OCI-LY7 (cell line): ENCODE data around the gene HOXB1. TPM values are rescaled to one million over a fixed set of nuclear protein-coding genes. Genes with fewer than 3 reads are reported as not detected.

Experiments used
- BruUV-seq: library from RNA; stranded (reverse); fragments of 400-500 nt; replicated peaks from 2 replicates; lab custom pipeline; 2021; lab: Mats Ljungman, UMichigan
- CTCF ChIA-PET: fragments of 300-600 bp; sonication (Branson Sonifier 250); formaldehyde crosslinking; loops from one replicate; lab custom pipeline; 2022; ENCODE audit warnings: antibody characterized with exemption; ENCODE audit not compliant: unreplicated experiment; lab: Charles Lee
- POLR2A ChIA-PET: fragments of 300-600 bp; sonication (Branson Sonifier 250); formaldehyde crosslinking; loops from one replicate; lab custom pipeline; 2022; ENCODE audit warnings: antibody characterized with exemption; lab: Charles Lee
- DNase-seq: peaks from one replicate; pipeline ENCODE4 v3.0.0-alpha.2; 2015; ENCODE audit warnings: low spot score
- H2AFZ ChIP-seq: fragments of 200-600 bp; sonication (generic), shearing (Covaris generic); 2 replicates; pipeline ENCODE4 v1.6.1; 2014; ENCODE audit warnings: mild to moderate bottlenecking, antibody characterized with exemption, low read length, moderate library complexity
- H3K27ac ChIP-seq: fragments of 200-600 bp; sonication (generic); 2 replicates; pipeline ENCODE4 v1.5.1; 2014; ENCODE audit warnings: mixed run types, low read depth, mild to moderate bottlenecking, moderate library complexity, low read length, inconsistent platforms; ENCODE audit not compliant: poor library complexity, severe bottlenecking
- H3K36me3 ChIP-seq: fragments of 200-600 bp; sonication (generic); 2 replicates; pipeline ENCODE4 v1.6.1; 2014; ENCODE audit warnings: mild to moderate bottlenecking, antibody characterized with exemption, low read length, moderate library complexity, mixed read lengths; ENCODE audit not compliant: insufficient read depth
- H3K4me1 ChIP-seq: fragments of 200-600 bp; sonication (generic); 2 replicates; pipeline ENCODE4 v1.5.1; 2014; ENCODE audit warnings: mild to moderate bottlenecking, low read length; ENCODE audit not compliant: insufficient read depth, poor library complexity, severe bottlenecking
- H3K4me2 ChIP-seq: fragments of 200-600 bp; sonication (generic); 2 replicates; pipeline ENCODE4 v1.6.1; 2014; ENCODE audit warnings: mild to moderate bottlenecking, low read length
- H3K4me3 ChIP-seq: fragments of 200-600 bp; sonication (generic); 2 replicates; pipeline ENCODE4 v1.5.1; 2014; ENCODE audit warnings: mild to moderate bottlenecking, low read depth, low read length; ENCODE audit not compliant: poor library complexity, severe bottlenecking
- H3K79me2 ChIP-seq: fragments of 200-600 bp; sonication (generic); 2 replicates; pipeline ENCODE4 v1.6.1; 2016; ENCODE audit warnings: low read depth, mild to moderate bottlenecking, low read length, moderate library complexity, mixed read lengths; ENCODE audit not compliant: insufficient read depth
- H3K9me2 ChIP-seq: fragments of 200-600 bp; sonication (generic); 2 replicates; pipeline ENCODE4 v1.6.1; 2016; ENCODE audit warnings: mild to moderate bottlenecking, low read length, mixed read lengths; ENCODE audit not compliant: insufficient read depth
- H3K9me3 ChIP-seq: fragments of 200-600 bp; sonication (generic); 2 replicates; pipeline ENCODE4 v1.6.1; 2014; ENCODE audit warnings: mild to moderate bottlenecking, mixed run types, low read length, mixed read lengths
- H4K20me1 ChIP-seq: fragments of 200-600 bp; sonication (generic); 2 replicates; pipeline ENCODE4 v1.6.1; 2014; ENCODE audit warnings: mild to moderate bottlenecking, antibody characterized with exemption, low read length, moderate library complexity, mixed read lengths; ENCODE audit not compliant: insufficient read depth
- EZH2phosphoT487 ChIP-seq: fragments of 200-600 bp; sonication (generic); IDR thresholded peaks from 2 replicates; pipeline ENCODE4 v1.6.1; 2018; ENCODE audit warnings: low read depth, borderline replicate concordance, mild to moderate bottlenecking, mixed run types, antibody characterized with exemption, low read length, moderate library complexity, mixed read lengths
- intact Hi-C: fragments of 100-400 bp; cut with micrococcal nuclease; formaldehyde crosslinking; loops from one replicate; pipeline ENCODE4 v1.10.0; 2022; ENCODE audit not compliant: unreplicated experiment
- total RNA-seq, 2 experiments: library from RNA; depleted of rRNA in 1 of 2; stranded (reverse); fragments of >200 nt in 1 of 2; shearing (Covaris generic) in 1 of 2; gene quantifications; 2 replicates each; pipeline ENCODE4 v1.2.3, GENCODE V29; 2014 to 2022
- TF ChIP-seq, protein P1 (sequence below): fragments of 200-600 bp; sonication (generic); conservative IDR thresholded peaks from 2 replicates; pipeline ENCODE4 v1.5.1; 2014; ENCODE audit warnings: mild to moderate bottlenecking, antibody characterized with exemption, low read length, moderate library complexity, mixed read lengths

The HOXB1 gene
- total RNA-seq, 2 experiments from 2014 or later, result not detected

DNA sequence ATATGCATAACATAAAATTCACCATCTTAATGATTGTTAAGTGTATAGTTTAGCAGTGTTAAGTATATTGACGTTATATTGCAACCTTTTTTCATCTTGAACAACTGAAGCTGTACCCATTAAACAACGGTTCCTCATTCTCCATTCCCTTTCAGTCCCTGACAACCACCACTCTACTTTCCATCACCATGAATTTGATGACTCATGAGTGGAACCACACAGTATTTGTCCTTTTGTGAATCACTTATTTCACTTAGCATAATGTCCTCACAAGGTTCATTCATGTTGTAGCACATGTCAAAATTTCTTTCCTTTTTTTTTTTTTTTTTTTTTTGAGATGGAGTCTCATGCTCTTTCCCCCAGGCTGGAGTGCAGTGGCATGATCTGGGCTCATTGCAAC, 46.0 kb downstream of the HOXB1 start:
- no peak for TF ChIP-seq EZH2phosphoT487
- TF ChIP-seq, protein P1, sequence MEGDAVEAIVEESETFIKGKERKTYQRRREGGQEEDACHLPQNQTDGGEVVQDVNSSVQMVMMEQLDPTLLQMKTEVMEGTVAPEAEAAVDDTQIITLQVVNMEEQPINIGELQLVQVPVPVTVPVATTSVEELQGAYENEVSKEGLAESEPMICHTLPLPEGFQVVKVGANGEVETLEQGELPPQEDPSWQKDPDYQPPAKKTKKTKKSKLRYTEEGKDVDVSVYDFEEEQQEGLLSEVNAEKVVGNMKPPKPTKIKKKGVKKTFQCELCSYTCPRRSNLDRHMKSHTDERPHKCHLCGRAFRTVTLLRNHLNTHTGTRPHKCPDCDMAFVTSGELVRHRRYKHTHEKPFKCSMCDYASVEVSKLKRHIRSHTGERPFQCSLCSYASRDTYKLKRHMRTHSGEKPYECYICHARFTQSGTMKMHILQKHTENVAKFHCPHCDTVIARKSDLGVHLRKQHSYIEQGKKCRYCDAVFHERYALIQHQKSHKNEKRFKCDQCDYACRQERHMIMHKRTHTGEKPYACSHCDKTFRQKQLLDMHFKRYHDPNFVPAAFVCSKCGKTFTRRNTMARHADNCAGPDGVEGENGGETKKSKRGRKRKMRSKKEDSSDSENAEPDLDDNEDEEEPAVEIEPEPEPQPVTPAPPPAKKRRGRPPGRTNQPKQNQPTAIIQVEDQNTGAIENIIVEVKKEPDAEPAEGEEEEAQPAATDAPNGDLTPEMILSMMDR, result no peak
- H3K4me2 ChIP-seq, result peak overlapping the region; percentile 70

DNA sequence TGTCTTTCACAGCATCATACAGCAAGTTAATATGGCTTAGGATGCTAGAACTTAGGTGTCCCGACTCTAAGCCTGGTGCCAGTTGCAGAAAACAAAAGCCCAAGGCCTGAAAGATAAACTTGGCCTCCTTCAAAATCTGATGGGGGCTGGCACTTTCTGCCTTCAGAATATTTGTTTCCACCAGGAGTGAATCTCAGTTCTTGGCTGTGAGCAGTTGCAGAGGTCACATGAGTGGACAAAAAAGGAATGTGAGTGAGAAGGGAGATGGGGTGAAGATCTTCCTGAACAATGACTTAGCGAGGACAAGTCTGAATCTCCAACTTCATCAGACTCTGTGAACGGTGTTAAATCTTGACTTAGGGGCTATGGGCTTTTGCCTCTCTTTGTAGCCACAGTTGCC, 46.6 kb downstream of the HOXB1 start:
- Histone ChIP-seq H3K36me3 (no peaks in the 10 kb centered on the region), H4K20me1 (no peaks in the 10 kb centered on the region), H2AFZ (peak overlapping the region; percentile 45; the same call in 1 of the 2 replicates), H3K79me2 (no peaks in the 10 kb centered on the region), H3K27ac (peak overlapping the region; percentile 57), H3K9me3 (peaks cover 5% of the 10 kb centered on the region; the same call in 1 of the 2 replicates), H3K4me1 (peaks cover 34% of the 10 kb centered on the region), H3K4me3 (peak overlapping the region; percentile 36), H3K9me2 (no peaks in the 10 kb centered on the region), H3K4me2 (peak overlapping the region; percentile 70)
- no TSS peak for BruUV-seq
- DNase-seq, result no peak
- ChIA-PET CTCF (no interaction called here), POLR2A (no interaction called here)
- intact Hi-C loops, result no loop called here
- no peak for TF ChIP-seq EZH2phosphoT487
- TF ChIP-seq, protein P1, result no peak

More for the DNA sequence above, 46.0 kb downstream of the HOXB1 start:
- intact Hi-C loops, result no loop called here
- Histone ChIP-seq H3K4me3 (no peak overlapping the region), H3K27ac (no peak overlapping the region), H2AFZ (no peak overlapping the region; the same call in 1 of the 2 replicates), H3K9me2 (no peaks in the 10 kb centered on the region), H3K4me1 (peaks cover 34% of the 10 kb centered on the region), H3K36me3 (no peaks in the 10 kb centered on the region), H3K9me3 (peaks cover 5% of the 10 kb centered on the region; the same call in 1 of the 2 replicates), H3K79me2 (no peaks in the 10 kb centered on the region), H4K20me1 (no peaks in the 10 kb centered on the region)
- BruUV-seq, result no TSS peak
- DNase-seq, result no peak
- ChIA-PET CTCF (no interaction called here), POLR2A (no interaction called here)

DNA sequence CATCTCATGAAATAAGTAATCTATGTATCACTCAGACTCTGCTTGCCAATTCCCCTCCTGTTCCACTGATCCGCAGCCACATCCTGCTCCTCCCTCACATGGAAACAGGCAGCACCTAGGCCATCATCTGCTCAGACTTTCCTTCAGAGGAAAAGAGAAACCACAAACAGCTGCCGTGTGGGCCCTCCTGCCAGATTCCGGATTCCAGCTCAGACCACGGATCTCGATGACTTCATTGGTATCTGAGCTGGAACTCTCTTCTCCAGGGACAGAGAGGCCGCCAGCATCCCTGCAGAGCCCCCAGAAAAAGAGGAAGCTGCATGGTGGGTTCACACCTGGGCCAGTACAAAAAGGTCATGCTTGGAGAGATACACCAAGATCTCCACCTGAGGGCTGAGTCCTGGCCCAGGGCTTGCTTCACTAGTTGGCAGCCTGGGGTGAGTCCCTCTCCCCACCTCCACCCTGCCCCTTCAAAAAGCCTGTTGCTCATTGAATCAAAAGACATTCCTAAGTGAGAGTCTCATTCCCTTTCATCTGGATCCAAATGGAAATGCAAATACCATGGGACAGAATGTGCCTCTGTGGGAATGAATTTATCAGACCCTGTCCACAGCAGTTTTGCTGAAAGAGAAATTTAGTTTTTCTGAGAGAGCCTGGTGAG, 47.2 kb downstream of the HOXB1 start:
- peak overlapping the region; percentile 45; the same call in 1 of the 2 replicates for H2AFZ ChIP-seq
- H3K9me3 ChIP-seq, result peaks cover 5% of the 10 kb centered on the region; the same call in 1 of the 2 replicates
- H3K4me3 ChIP-seq, result peak overlapping the region; percentile 36
- peaks cover 33% of the 10 kb centered on the region for H3K4me1 ChIP-seq
- no TSS peak for BruUV-seq
- no peaks in the 10 kb centered on the region for H3K9me2 ChIP-seq
- intact Hi-C loops, result no loop called here
- no peaks in the 10 kb centered on the region for H4K20me1 ChIP-seq
- H3K36me3 ChIP-seq, result no peaks in the 10 kb centered on the region
- DNase-seq, result peak; percentile 92
- H3K4me2 ChIP-seq, result peak overlapping the region; percentile 70
- no peaks in the 10 kb centered on the region for H3K79me2 ChIP-seq
- CTCF ChIA-PET, result no interaction called here
- POLR2A ChIA-PET, result interaction anchor here (0.7 to 1.2 kb wide), 3 partner anchors 11 to 91 kb away, joined by 3 to 6 read pairs (median 3); no protein-coding TSS in a partner anchor
- peak overlapping the region; percentile 57 for H3K27ac ChIP-seq
- no peak for TF ChIP-seq EZH2phosphoT487
- TF ChIP-seq, protein P1, result no peak
